GM19452 (cell line): ENCODE results near the gene ATP2C1.
"Not testable (repeated sequence)": the region's sequence is repeated elsewhere in the genome, so short reads cannot be mapped to it uniquely, and the experiment has no call there.

Source experiments
- ATAC-seq: cut with Tn5 transposase; IDR thresholded peaks from one replicate; pipeline ENCODE4 v1.9.1; 2021; ENCODE audit not compliant: unreplicated experiment

Gene ATP2C1

DNA sequence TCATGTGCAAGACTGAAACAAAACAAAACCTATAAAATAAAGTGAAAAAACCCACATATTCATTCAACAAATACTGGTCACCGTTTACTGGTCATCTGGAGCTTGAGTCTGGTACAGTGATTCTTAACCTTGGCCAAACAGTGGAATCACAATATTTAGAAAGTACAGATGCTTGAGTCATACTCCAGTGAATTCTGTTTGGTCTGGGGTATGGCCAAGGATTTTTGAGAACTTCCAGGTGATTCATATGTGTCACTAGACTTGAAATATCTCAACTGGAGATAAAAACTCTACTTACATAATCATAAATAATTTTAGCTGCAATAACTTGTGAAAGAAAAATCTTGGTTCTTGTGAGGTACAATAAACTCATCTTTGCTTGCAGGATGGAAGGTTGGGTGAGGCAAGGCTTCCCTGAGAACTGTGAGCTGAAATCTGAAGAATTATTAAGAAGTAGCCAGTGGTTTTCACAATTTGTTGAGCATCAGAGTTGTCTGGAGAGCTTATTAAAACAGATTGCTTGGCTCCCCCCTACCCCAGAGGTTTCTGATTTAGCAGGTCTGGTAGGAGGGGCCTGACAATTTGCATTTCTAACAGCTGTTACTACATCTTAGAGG is 142.4 kb downstream of the ATP2C1 start:
- no peak for ATAC-seq

DNA sequence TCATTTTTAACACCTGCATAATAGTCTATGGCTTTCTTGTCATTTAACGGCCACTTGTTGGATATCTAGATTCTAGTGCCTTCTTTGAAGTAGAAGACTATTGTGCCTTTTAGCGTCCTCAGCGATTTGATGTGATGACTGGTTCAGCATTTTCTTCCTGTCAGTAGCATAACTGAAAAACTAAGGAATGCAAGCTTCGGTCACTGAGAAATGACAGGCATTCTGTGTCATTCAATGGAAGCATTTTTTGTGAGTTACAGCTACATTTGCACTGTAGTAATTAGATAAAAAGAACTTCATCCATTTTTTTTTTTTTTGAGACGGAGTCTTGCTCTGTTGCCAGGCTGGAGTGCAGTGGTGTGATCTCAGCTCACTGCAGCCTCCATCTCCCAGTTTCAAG is 143.1 kb downstream of the ATP2C1 start:
- no peak for ATAC-seq

DNA sequence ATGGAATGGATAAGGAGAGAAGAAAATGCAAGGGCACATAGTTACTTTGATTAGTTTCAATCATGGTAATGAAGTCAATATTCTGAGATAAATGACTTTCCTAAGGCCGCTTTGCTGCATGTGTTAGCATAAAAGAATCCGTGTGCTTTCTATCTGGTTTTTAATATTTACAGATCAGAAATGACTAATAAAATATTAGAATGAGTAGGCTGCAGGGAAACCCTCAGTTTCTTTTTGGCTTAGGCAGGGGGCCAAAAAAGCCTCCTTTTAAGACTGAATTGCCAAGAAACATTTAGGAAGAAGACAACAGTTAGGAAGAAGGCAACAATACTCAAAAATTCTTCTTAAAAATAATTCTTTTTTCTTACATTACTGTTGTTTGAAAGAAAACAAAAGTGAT is 144.4 kb downstream of the ATP2C1 start:
- ATAC-seq: no peak

DNA sequence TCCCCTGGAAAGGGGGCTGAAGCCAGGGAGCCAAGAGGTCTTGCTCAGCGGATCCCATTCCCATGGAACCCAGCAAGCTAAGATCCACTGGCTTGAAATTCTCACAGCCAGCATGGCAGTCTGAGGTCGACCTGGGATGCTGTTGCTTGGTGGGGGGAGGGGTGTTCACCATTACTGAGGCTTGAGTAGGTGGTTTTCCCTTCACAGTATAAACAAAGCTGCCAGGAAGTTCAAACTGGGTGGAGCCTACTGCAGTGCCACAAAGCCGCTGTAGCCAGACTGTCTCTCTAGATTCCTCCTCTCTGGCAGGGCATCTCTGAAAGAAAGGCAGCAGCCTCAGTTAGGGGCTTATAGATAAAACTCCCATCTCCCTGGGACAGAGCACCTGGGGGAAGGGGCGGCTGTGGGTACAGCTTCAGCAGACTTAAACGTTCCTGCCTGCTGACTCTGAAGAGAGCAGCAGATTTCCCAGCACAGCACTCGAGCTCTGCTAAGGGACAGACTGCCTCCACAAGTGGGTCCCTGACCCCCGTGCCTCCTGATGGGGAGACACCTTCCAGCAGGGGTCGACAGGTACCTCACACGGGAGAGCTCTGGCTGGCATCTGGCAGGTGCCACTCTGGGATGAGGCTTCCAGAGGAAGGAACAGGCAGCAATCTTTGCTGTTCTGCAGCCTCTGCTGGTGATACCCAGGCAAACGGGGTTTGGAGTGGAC is 148.5 kb downstream of the ATP2C1 start:
- ATAC-seq: not testable (repeated sequence)

DNA sequence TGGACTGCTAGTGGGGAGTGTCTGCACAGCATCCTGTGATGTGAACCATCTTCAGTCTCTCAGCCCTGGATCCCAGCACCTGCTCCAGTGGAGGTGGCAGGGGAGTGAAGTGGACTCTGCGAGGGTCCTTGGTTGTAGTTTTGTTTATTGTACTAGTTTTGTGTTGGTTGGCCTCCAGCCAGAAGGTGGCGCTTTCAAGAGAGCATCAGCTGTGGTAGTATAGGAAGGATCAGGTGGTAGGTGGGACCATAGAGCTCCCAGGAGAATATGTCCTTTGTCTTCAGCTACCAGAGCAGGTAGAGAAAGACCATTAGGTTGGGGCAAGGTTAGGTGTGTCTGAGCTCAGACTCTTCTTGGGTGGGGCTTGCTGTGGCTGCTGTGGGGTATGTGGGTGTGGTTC is 153.7 kb downstream of the ATP2C1 start:
- ATAC-seq: no peak

DNA sequence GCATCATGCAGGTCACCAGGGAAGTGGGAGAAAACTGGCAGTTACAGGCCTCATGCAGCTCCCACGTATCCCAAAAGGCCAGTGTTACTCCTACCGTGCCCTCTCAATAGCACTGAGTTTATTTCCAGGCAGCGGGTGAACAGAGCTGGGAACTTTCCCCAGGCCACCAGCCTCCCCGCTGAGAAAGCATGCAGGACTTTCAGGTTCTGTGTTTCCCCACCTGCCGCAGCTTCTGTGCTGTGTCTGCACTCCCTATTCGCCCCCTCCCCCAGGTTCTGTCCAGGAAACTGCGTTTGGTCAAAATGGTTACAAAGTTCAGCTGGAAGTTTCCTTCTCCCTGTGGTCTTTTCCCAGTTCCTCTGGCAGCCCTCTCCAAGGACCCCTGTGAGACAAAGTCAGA is 154.1 kb downstream of the ATP2C1 start:
- no peak for ATAC-seq

DNA sequence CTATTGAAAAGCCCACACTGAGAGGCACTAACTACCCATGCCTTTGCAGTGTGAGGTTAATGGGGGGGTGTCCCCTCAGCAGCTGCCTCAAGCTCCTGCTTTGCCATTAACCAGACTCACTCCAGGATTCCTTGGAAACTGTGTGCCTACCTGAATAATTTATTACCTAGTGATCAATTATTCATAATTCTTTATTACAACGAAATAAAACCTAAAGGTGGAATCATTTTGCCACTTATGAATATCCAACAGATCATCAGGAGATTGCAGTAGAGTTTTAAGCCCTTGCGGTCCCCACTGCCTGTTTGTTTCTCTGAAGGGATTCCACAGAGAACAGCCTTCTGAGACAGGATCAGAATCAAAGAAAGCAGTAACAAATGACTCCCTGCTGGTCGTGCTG is 156.1 kb downstream of the ATP2C1 start:
- ATAC-seq: no peak

DNA sequence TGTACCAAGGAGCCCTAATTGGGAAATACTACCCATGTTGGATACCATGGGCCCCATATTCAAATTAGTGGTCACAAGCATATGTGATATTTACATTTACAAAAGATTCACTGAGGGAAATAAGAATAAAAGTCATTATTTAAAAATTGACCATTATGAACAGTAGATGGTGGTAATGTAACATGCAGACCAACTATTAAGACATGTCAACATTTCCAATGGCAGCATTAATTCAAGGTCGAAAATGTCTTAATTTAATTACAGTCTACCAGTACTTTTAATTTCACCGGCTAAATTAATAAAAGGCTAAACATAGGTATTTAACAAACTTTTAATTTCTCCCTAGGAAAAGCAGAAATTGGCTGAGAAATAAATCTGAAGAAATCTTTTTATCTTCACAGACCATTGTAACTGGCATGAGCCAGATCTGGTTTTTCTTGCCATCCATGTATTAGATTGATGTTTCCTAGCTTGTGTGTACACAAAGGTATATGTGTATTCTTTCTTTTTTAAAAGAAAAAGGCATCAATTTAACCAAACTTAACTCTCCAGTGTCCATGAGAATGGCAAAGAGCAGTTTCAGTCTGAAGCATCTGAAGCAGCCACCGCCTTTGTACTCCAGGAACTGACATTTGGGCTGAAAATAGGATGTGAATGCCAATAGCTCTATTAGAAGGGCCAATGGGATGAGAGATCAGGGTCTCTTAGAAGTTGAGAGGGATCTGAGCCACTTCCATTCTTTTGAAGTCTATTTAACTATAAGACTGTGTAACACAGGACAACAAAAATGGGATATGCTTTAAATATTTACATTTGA is 159.4 kb downstream of the ATP2C1 start:
- ATAC-seq: no peak
